ENCODE data around the gene HIP1R.
A peak's percentile ranks its signal among the peaks of the same experiment; 100 is the strongest.

The HIP1R gene

GRCh38 chr12:122819209-122819785 lies 16.0 kb upstream of the HIP1R start:
- no peak for DNase-seq (ENCODE audit: low read depth)
- no peak overlapping the region for H3K4me3 ChIP-seq (ENCODE audit: low read depth, low read length)
- TF ChIP-seq, protein P1, sequence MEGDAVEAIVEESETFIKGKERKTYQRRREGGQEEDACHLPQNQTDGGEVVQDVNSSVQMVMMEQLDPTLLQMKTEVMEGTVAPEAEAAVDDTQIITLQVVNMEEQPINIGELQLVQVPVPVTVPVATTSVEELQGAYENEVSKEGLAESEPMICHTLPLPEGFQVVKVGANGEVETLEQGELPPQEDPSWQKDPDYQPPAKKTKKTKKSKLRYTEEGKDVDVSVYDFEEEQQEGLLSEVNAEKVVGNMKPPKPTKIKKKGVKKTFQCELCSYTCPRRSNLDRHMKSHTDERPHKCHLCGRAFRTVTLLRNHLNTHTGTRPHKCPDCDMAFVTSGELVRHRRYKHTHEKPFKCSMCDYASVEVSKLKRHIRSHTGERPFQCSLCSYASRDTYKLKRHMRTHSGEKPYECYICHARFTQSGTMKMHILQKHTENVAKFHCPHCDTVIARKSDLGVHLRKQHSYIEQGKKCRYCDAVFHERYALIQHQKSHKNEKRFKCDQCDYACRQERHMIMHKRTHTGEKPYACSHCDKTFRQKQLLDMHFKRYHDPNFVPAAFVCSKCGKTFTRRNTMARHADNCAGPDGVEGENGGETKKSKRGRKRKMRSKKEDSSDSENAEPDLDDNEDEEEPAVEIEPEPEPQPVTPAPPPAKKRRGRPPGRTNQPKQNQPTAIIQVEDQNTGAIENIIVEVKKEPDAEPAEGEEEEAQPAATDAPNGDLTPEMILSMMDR (IDR thresholded peaks at IDR 0.05; ENCODE audit: control insufficient read depth, extremely low read depth, insufficient read depth) = no peak

GRCh38 chr12:122820138-122820537 lies 15.1 kb upstream of the HIP1R start:
- TF ChIP-seq, protein P1 (IDR thresholded peaks at IDR 0.05; ENCODE audit: control insufficient read depth, extremely low read depth, insufficient read depth) = no peak
- no peak overlapping the region for H3K4me3 ChIP-seq (ENCODE audit: low read depth, low read length)
- DNase-seq (ENCODE audit: low read depth) = no peak

DNA sequence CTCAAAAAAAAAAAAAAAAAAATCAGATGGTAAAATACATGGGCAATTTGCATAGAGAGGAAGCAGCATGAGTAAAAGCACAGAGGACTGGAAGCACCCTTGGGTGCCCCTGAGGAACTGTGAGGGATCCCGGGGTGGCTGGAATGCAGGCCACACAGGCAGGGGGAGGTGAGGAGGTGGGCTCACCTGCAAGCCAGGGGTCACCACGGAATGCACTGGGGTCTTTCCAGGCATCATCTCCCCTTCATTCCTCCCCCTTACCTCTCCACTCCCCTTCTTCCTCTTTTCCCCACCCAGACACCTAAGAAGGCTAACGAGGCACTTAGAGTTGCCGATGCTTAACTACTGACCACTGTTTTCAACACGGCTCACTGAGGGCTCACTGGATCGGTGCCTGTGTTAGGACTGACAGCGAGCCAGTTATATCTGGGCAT lies 14.4 kb upstream of the HIP1R start:
- H3K4me3 ChIP-seq (ENCODE audit: low read depth, low read length) = no peak overlapping the region
- TF ChIP-seq, protein P1 (IDR thresholded peaks at IDR 0.05; ENCODE audit: control insufficient read depth, extremely low read depth, insufficient read depth) = no peak
- DNase-seq (ENCODE audit: low read depth) = no peak

GRCh38 chr12:122823429-122823828 lies 11.8 kb upstream of the HIP1R start:
- TF ChIP-seq, protein P1 (IDR thresholded peaks at IDR 0.05; ENCODE audit: control insufficient read depth, extremely low read depth, insufficient read depth) = no peak
- DNase-seq (ENCODE audit: low read depth) = no peak
- H3K4me3 ChIP-seq (ENCODE audit: low read depth, low read length) = no peak overlapping the region

- peak overlapping the region; percentile 42 for H3K4me3 ChIP-seq (ENCODE audit: low read depth, low read length)
- no peak for DNase-seq (ENCODE audit: low read depth)
- TF ChIP-seq, protein P1 (IDR thresholded peaks at IDR 0.05; ENCODE audit: control insufficient read depth, extremely low read depth, insufficient read depth) = no peak
Measured at GRCh38 chr12:122825773-122826724, 9.2 kb upstream of the HIP1R start.

DNA sequence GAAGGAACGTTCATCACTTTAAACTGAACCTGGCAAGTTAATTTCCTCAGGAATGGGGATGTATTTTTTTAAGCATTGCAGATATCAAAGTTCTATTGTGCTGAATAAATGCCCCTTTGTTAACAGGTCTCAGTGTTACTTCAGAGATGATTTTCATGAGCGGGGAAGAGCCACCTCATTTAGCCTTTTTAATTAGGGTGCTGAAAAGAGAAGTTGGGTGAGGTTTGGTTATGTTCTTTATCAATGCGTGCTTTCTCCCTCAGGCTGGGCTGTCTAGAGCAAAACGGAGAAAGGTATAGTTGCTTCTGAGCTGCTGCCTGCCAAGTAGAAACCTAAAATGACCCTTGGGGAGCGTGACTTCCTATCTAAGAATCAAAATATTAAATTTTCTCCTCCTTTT lies 8.0 kb upstream of the HIP1R start:
- TF ChIP-seq, protein P1 (IDR thresholded peaks at IDR 0.05; ENCODE audit: control insufficient read depth, extremely low read depth, insufficient read depth) = no peak
- no peak overlapping the region for H3K4me3 ChIP-seq (ENCODE audit: low read depth, low read length)
- no peak for DNase-seq (ENCODE audit: low read depth)
